ENCODE measurements around the gene STK25. TPM values are rescaled to one million over a fixed set of nuclear protein-coding genes. Genes with fewer than 3 reads are reported as not detected.
"Not testable (repeated sequence)": the region's sequence is repeated elsewhere in the genome, so short reads cannot be mapped to it uniquely, and the experiment has no call there.

The STK25 gene
- total and polyA plus RNA-seq, 2 experiments from 2014 or later, result 183 to 192 TPM

DNA sequence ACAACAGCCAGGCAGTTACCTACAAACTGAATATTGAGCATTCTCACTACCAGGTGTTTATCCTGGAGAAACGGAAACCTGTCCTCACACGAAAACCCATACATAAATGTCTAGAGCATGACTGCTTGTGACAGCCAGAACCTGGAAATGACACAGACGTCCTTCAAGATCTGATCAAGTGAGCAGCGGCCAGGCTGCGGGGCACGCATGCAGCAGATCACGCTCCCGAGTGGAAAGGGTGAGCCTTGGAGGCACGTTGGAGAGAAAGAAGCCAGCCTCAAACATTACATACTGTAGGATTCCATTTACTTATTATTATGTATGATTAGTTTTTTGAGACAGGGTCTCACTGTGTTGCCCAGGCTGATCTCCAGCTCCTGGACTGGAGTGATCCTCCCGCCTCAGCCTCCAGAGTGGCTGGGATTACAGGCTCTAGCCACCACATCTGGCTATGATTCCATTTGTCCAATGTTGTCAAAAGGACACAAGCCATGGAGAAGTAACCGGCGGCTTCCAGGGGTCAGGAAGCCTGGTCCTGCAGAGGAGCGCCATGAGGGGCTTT, 22.9 kb upstream of the STK25 start:
- H3K4me2 ChIP-seq, result no peak overlapping the region
- no peaks in the 10 kb centered on the region for H3K4me1 ChIP-seq (ENCODE audit: insufficient read depth)
- no peak for TF ChIP-seq EZH2phosphoT487 (IDR thresholded peaks at IDR 0.05; ENCODE audit: low read depth, severe bottlenecking, unreplicated experiment)
- TF ChIP-seq EZH2 (IDR thresholded peaks at IDR 0.05; ENCODE audit: borderline replicate concordance), result no peak
- TF ChIP-seq, protein P1, sequence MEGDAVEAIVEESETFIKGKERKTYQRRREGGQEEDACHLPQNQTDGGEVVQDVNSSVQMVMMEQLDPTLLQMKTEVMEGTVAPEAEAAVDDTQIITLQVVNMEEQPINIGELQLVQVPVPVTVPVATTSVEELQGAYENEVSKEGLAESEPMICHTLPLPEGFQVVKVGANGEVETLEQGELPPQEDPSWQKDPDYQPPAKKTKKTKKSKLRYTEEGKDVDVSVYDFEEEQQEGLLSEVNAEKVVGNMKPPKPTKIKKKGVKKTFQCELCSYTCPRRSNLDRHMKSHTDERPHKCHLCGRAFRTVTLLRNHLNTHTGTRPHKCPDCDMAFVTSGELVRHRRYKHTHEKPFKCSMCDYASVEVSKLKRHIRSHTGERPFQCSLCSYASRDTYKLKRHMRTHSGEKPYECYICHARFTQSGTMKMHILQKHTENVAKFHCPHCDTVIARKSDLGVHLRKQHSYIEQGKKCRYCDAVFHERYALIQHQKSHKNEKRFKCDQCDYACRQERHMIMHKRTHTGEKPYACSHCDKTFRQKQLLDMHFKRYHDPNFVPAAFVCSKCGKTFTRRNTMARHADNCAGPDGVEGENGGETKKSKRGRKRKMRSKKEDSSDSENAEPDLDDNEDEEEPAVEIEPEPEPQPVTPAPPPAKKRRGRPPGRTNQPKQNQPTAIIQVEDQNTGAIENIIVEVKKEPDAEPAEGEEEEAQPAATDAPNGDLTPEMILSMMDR (IDR thresholded peaks at IDR 0.05; ENCODE audit: poor library complexity), result no peak
- H3K4me3 ChIP-seq, result no peak overlapping the region
- H3K27ac ChIP-seq, result no peak overlapping the region
- H2AFZ ChIP-seq, result no peak overlapping the region
- no peaks in the 10 kb centered on the region for H3K9me2 ChIP-seq (replicated peaks; ENCODE audit: insufficient read depth)
- no peaks in the 10 kb centered on the region for H4K20me1 ChIP-seq (ENCODE audit: insufficient read depth, poor library complexity, severe bottlenecking)
- no peaks in the 10 kb centered on the region for H3K79me2 ChIP-seq
- 87% methylated on average over 13 of the region's 13 CpGs for WGBS (ENCODE audit: low lambda C conversion rate, missing lambda C conversion rate)
- DNase-seq (ENCODE audit: low spot score), result no peak
- H3K36me3 ChIP-seq (replicated peaks; ENCODE audit: insufficient read depth, low read depth), result no peaks in the 10 kb centered on the region
- H3K9me3 ChIP-seq (ENCODE audit: low read depth), result no peaks in the 10 kb centered on the region
- no peaks in the 10 kb centered on the region for H3K27me3 ChIP-seq

DNA sequence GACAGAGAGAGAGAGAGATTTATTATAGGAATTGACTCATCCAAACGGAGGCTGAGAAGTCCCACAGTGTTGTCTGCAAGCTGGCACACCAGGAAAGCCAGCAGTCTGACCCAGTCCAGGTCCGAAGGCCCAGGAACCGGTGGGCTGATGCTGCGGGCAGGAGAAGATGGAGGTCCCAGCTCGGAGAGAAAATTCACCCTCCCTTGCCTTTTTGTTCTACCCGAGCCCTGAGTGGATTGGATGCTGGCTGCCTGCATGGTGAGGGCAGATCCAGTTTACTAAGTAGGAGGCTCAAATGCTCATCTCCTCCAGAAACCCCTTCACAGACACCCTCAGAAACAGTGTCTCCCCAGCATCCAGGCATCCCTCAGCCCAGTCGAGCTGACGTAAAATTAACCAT, 22.2 kb upstream of the STK25 start:
- no peaks in the 10 kb centered on the region for H3K79me2 ChIP-seq
- DNase-seq (ENCODE audit: low spot score), result no peak
- TF ChIP-seq EZH2 (IDR thresholded peaks at IDR 0.05; ENCODE audit: borderline replicate concordance), result no peak
- TF ChIP-seq EZH2phosphoT487 (IDR thresholded peaks at IDR 0.05; ENCODE audit: low read depth, severe bottlenecking, unreplicated experiment), result no peak
- TF ChIP-seq, protein P1 (IDR thresholded peaks at IDR 0.05; ENCODE audit: poor library complexity), result no peak

DNA sequence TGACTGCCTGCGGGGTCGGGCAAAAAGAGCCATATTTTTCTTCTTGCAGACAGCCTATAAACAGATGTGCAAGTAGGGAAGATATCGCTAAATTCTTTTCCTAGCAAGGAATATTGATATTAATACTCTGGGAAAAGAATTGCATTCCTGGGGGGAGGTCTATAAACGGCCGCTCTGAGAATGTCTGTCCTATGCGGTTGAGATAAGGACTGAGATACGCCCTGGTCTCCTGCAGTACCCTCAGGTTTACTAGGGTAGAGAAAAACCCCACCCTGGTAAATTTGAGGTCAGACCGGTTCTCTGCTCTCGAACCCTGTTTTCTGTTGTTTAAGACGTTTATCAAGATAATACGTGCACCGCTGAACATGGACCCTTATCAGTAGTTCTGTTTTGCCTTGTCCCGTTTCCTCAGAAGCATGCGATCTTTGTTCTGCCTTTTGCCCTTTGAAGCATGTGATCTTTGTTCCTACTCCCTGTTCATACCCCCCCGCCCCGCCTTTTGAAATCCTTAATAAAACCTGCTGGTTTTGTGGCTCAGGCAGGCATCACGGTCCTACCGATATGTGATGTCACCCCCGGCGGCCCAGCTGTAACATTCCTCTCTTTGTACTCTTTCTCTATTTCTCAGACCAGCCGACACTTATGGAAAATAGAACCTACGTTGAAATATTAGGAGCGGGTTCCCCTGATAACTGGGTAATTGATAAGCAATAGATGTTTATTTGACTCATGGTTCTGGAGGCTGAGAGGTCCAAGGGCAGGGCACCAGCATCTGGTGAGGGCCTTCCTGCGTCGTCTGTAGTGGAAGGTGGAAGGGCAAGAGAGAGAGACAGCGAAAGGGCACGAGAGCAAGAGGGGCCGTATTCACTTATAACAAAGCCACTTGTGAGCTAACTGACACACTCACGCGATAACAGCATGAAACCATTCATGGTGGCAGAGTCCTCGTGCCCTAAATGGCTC, 17.7 kb upstream of the STK25 start:
- not testable (repeated sequence) for H3K4me3 ChIP-seq; H3K27me3 ChIP-seq; DNase-seq (ENCODE audit: low spot score); H3K36me3 ChIP-seq (replicated peaks; ENCODE audit: insufficient read depth, low read depth); H3K79me2 ChIP-seq; H3K4me2 ChIP-seq; H2AFZ ChIP-seq; H3K9me3 ChIP-seq (ENCODE audit: low read depth); H4K20me1 ChIP-seq (ENCODE audit: insufficient read depth, poor library complexity, severe bottlenecking); H3K9me2 ChIP-seq (replicated peaks; ENCODE audit: insufficient read depth); H3K4me1 ChIP-seq (ENCODE audit: insufficient read depth); H3K27ac ChIP-seq
- WGBS (ENCODE audit: low lambda C conversion rate, missing lambda C conversion rate), result 87% methylated on average over 31 of the region's 31 CpGs

More for the DNA sequence above, 22.2 kb upstream of the STK25 start:
- Histone ChIP-seq H3K4me3 (no peak overlapping the region), H2AFZ (no peak overlapping the region), H3K9me3 (ENCODE audit: low read depth) (no peaks in the 10 kb centered on the region), H3K27me3 (no peaks in the 10 kb centered on the region), H3K36me3 (replicated peaks; ENCODE audit: insufficient read depth, low read depth) (no peaks in the 10 kb centered on the region), H3K9me2 (replicated peaks; ENCODE audit: insufficient read depth) (no peaks in the 10 kb centered on the region), H4K20me1 (ENCODE audit: insufficient read depth, poor library complexity, severe bottlenecking) (no peaks in the 10 kb centered on the region), H3K27ac (no peak overlapping the region), H3K4me1 (ENCODE audit: insufficient read depth) (no peaks in the 10 kb centered on the region), H3K4me2 (no peak overlapping the region)
- WGBS (ENCODE audit: low lambda C conversion rate, missing lambda C conversion rate), result 79% methylated on average over 8 of the region's 8 CpGs

DNA sequence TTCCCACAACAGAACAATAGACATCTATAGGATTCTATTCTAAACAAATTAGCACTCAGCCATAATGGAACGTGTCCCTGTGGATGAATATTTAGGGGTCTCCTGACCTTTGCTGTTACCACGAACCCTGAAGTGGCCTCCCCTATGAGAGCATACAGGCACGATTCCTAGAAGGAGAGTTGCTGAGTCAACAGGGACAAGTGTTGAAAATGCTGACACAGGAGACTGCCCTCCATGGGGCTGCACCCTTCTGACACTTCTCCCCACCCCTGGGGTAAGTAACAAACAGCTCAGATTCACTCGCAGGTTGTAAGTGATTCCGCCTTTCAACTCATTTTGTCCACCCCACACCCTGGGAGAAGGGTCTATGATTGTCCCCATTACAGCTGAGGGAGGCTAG, 14.1 kb upstream of the STK25 start:
- Histone ChIP-seq H3K27ac (no peak overlapping the region), H3K4me2 (no peak overlapping the region), H3K79me2 (no peaks in the 10 kb centered on the region), H3K4me3 (no peak overlapping the region), H2AFZ (no peak overlapping the region), H3K36me3 (replicated peaks; ENCODE audit: insufficient read depth, low read depth) (no peaks in the 10 kb centered on the region), H3K9me2 (replicated peaks; ENCODE audit: insufficient read depth) (no peaks in the 10 kb centered on the region), H4K20me1 (ENCODE audit: insufficient read depth, poor library complexity, severe bottlenecking) (no peaks in the 10 kb centered on the region), H3K4me1 (ENCODE audit: insufficient read depth) (no peaks in the 10 kb centered on the region), H3K9me3 (ENCODE audit: low read depth) (no peaks in the 10 kb centered on the region), H3K27me3 (no peaks in the 10 kb centered on the region)
- WGBS (ENCODE audit: low lambda C conversion rate, missing lambda C conversion rate), result 79% methylated on average over 5 of the region's 5 CpGs
- TF ChIP-seq EZH2 (IDR thresholded peaks at IDR 0.05; ENCODE audit: borderline replicate concordance), result no peak
- no peak for TF ChIP-seq EZH2phosphoT487 (IDR thresholded peaks at IDR 0.05; ENCODE audit: low read depth, severe bottlenecking, unreplicated experiment)
- TF ChIP-seq, protein P1 (IDR thresholded peaks at IDR 0.05; ENCODE audit: poor library complexity), result no peak
- no peak for DNase-seq (ENCODE audit: low spot score)
